Neural progenitor cell (in vitro differentiated cells): ENCODE results near the gene ALDOA.

ENCODE experiments used
- CTCF ChIP-seq: fragments of 200-600 bp; sonication (generic); IDR thresholded peaks from 2 replicates; pipeline ENCODE4 v1.5.1; 2017; ENCODE audit warnings: antibody characterized with exemption, mild to moderate bottlenecking
- EZH2phosphoT487 ChIP-seq: fragments of 200-600 bp; sonication (generic); IDR thresholded peaks from 2 replicates; pipeline ENCODE4 v1.6.1; 2017; ENCODE audit warnings: antibody characterized with exemption

GRCh38 chr16:30028438-30029076 lies 37.0 kb upstream of the ALDOA start:
- no peak for TF ChIP-seq EZH2phosphoT487
- TF ChIP-seq CTCF = no peak
